Ascending aorta (tissue), 2 donors: ENCODE results near the gene CRISP1. TPM values are rescaled to one million over a fixed set of nuclear protein-coding genes. Genes with fewer than 3 reads are reported as not detected.
"Not testable (repeated sequence)": the region's sequence is repeated elsewhere in the genome, so short reads cannot be mapped to it uniquely, and the experiment has no call there.

Experiments used
- DNase-seq, 2 donors: peaks; one replicate each; pipeline ENCODE4 v3.0.0-alpha.2; 2019; ENCODE audit warnings: low spot score in 2 of 2
- H3K27ac ChIP-seq, 2 donors: fragments of 200-600 bp; sonication (generic); one replicate each; pipeline ENCODE4 v1.5.1; 2016 to 2017; ENCODE audit warnings: mild to moderate bottlenecking in 1 of 2
- H3K27me3 ChIP-seq: fragments of 200-600 bp; sonication (generic); one replicate; pipeline ENCODE4 v1.5.1; 2017
- H3K36me3 ChIP-seq, 2 donors: fragments of 200-600 bp; sonication (generic); one replicate each; pipeline ENCODE4 v1.5.1; 2016
- H3K4me1 ChIP-seq, 2 donors: fragments of 200-600 bp; sonication (generic); one replicate each; pipeline ENCODE4 v1.5.1; 2016 to 2017; ENCODE audit warnings: mild to moderate bottlenecking in 1 of 2
- H3K4me3 ChIP-seq, 2 donors: fragments of 200-600 bp; sonication (generic); one replicate each; pipeline ENCODE4 v1.5.1; 2016 to 2017; ENCODE audit warnings: mild to moderate bottlenecking in 1 of 2
- H3K9me3 ChIP-seq, 2 donors: fragments of 200-600 bp; sonication (generic); one replicate each; pipeline ENCODE4 v1.5.1; 2016
- CTCF ChIP-seq, 3 experiments: fragments of 200-600 bp in 2 of 3; fragments of 450-650 bp in 1 of 3; sonication (generic) in 2 of 3; IDR thresholded peaks; one replicate each; pipeline ENCODE4 v1.5.1; 2016 to 2019; ENCODE audit warnings: antibody characterized with exemption in 3 of 3, mild to moderate bottlenecking in 1 of 3, moderate library complexity in 1 of 3
- intact Hi-C: fragments of 100-400 bp; cut with DNase I; formaldehyde crosslinking; loops from one replicate; pipeline ENCODE4 v1.15.1; 2023
- total RNA-seq: library from RNA; depleted of rRNA; stranded (reverse); fragments of >200 nt; gene quantifications from one replicate; pipeline ENCODE4 v1.1.0, GENCODE V29; 2016

The CRISP1 gene
- total RNA-seq, 1 donor from 2014 or later = not detected

DNA sequence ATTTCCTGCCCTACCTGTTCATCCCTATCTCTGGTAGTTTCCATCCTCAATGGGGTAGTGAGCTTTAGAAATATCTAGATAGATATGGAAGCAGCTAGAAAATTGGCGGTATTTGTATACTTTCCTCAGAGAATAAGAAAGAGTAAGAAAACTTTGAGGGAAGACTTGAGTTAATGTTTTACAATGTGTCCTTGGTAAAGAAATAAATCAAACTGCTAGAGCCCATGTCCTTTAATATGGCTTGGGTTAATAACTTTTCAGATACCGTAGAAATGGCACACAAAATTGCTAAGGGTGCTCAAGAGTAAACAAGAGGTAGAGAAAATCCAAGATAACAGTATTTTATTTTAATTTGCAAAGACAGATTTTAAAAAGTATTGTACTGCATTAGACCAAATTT, 51.2 kb downstream of the CRISP1 start:
- no peaks in the 10 kb centered on the region for H3K4me1 ChIP-seq
- H3K4me3 ChIP-seq = no peak overlapping the region
- no peak overlapping the region for H3K27ac ChIP-seq
- no peaks in the 10 kb centered on the region for H3K27me3 ChIP-seq
- intact Hi-C loops = no loop called here
- no peaks in the 10 kb centered on the region for H3K9me3 ChIP-seq
- H3K36me3 ChIP-seq = no peaks in the 10 kb centered on the region
- TF ChIP-seq CTCF (IDR thresholded peaks at IDR 0.05) = no peak
- DNase-seq = no peak

- H3K36me3 ChIP-seq = no peaks in the 10 kb centered on the region
- H3K27ac ChIP-seq = no peak overlapping the region
- no peak overlapping the region for H3K4me3 ChIP-seq
- H3K4me1 ChIP-seq = no peaks in the 10 kb centered on the region
- H3K9me3 ChIP-seq = no peaks in the 10 kb centered on the region
- intact Hi-C loops = no loop called here
- H3K27me3 ChIP-seq = no peaks in the 10 kb centered on the region
- TF ChIP-seq CTCF (IDR thresholded peaks at IDR 0.05) = no peak
- DNase-seq = no peak
Measured at GRCh38 chr6:49813248-49813647, 53.1 kb downstream of the CRISP1 start.

DNA sequence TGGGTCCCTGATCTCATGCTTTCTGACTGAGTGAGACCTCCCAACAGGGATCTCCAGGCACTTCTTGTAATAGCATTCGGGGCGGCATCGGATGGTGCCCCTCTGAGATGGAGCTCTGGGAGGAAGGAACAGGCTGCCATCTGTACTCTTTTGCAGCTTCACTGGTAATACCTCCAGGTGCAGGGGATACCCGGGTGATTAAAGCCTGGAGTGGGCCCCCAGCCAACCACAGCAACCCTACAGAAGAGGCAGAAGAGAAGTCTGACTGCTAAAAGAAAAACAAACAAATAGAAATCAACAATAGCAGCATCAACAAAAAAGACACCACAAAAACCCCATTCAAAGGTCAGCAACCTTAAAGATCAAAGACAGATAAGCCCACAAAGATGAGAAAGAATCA, 60.2 kb downstream of the CRISP1 start:
- Histone ChIP-seq H3K9me3 (no peaks in the 10 kb centered on the region), H3K36me3 (no peaks in the 10 kb centered on the region), H3K27me3 (no peaks in the 10 kb centered on the region), H3K4me1 (no peaks in the 10 kb centered on the region), H3K27ac (no peak overlapping the region), H3K4me3 (no peak overlapping the region)
- intact Hi-C loops = no loop called here
- no peak for TF ChIP-seq CTCF (IDR thresholded peaks at IDR 0.05)
- no peak for DNase-seq

DNA sequence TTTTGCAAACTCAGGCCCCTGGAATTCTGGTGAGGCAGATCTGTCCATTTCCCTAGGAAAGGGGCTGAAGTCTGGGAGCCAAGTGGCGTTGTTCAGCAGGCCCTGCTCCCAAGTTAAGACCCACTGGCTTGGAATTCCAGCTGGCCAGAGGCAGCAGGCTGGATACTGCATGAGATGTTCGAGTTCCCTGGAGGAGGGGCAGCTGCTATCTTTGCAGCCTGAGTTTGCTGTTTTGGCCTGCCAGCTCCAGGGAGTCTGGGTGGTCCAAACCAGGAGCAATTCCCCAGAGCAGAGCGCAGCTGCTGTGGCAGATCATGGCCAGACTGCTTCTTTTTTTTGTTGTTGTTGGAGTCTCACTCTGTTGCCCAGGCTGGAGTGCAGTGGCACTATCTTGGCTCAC, 61.1 kb downstream of the CRISP1 start:
- Histone ChIP-seq H3K4me1 (no peaks in the 10 kb centered on the region), H3K9me3 (no peaks in the 10 kb centered on the region), H3K27ac (no peak overlapping the region), H3K36me3 (no peaks in the 10 kb centered on the region), H3K4me3 (no peak overlapping the region), H3K27me3 (no peaks in the 10 kb centered on the region)
- intact Hi-C loops = no loop called here
- DNase-seq = no peak
- TF ChIP-seq CTCF (IDR thresholded peaks at IDR 0.05) = no peak

- Histone ChIP-seq H3K36me3 (no peaks in the 10 kb centered on the region), H3K4me1 (no peaks in the 10 kb centered on the region), H3K27me3 (no peaks in the 10 kb centered on the region), H3K27ac (no peak overlapping the region), H3K4me3 (no peak overlapping the region), H3K9me3 (no peaks in the 10 kb centered on the region)
- no peak for DNase-seq
- intact Hi-C loops = no loop called here
- TF ChIP-seq CTCF (IDR thresholded peaks at IDR 0.05) = no peak
Measured at GRCh38 chr6:49801525-49801924, 64.8 kb downstream of the CRISP1 start.

DNA sequence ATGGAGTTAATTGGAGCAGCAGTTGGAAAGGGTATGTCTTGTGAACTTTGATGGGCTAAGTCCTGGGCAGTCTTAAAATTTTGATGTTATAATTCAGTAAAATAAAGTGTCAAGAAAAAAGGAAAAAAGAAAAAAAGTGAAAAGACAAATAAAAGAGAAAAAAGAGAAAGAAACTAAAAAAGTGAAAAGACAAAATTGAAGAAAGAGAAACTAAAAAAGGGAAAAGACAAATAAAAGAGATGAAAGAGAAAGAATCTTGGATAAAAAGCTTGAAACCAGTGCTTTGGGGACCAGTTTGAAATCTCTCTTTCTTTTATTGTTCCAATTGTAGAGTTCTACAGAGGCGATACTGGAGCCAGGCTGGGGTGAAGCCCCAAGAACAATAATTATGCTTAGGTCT, 67.2 kb downstream of the CRISP1 start:
- Histone ChIP-seq H3K4me3 (no peak overlapping the region), H3K27ac (no peak overlapping the region), H3K4me1 (no peaks in the 10 kb centered on the region), H3K36me3 (no peaks in the 10 kb centered on the region), H3K27me3 (no peaks in the 10 kb centered on the region), H3K9me3 (no peaks in the 10 kb centered on the region)
- no peak for DNase-seq
- intact Hi-C loops = no loop called here
- no peak for TF ChIP-seq CTCF (IDR thresholded peaks at IDR 0.05)

DNA sequence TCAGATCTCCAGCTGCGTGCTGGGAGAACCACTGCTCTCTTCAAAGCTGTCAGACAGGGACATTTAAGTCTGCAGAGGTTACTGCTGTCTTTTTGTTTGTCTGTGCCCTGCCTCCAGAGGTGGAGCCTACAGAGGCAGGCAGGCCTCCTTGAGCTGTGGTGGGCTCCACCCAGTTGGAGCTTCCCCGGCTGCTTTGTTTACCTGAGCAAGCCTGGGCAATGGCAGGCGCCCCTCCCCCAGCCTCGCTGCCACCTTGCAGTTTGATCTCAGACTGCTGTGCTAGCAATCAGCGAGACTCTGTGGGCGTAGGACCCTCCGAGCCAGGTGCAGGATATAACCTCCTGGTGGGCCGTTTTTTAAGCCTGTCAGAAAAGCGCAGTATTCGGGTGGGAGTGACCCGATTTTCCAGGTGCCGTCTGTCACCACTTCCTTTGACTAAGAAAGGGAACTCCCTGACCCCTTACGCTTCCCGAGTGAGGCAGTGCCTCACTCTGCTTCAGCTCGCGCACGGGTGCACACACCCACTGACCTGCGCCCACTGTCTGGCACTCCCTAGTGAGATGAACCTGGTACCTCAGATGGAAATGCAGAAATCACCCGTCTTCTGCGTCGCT, 69.4 kb downstream of the CRISP1 start:
- H3K27ac ChIP-seq, DNase-seq, H3K4me1 ChIP-seq, H3K36me3 ChIP-seq, H3K4me3 ChIP-seq, H3K9me3 ChIP-seq, H3K27me3 ChIP-seq, intact Hi-C loops: not testable (repeated sequence)
